DOHH2 (cell line): Measurements from ENCODE around the gene CACNA1F.

Experiments used
- EZH2phosphoT487 ChIP-seq: fragments of 200-600 bp; sonication (generic); IDR thresholded peaks from 2 replicates; pipeline ENCODE4 v1.6.1; 2017; ENCODE audit warnings: borderline replicate concordance, mild to moderate bottlenecking, antibody characterized with exemption, low read length, moderate library complexity, mixed read lengths
- TF ChIP-seq, protein P1 (sequence below): fragments of 200-600 bp; sonication (generic); IDR thresholded peaks from one replicate; pipeline ENCODE4 v1.5.1; 2014; ENCODE audit warnings: antibody characterized with exemption, mild to moderate bottlenecking, low read depth, low read length; ENCODE audit not compliant: poor library complexity, severe bottlenecking

DNA sequence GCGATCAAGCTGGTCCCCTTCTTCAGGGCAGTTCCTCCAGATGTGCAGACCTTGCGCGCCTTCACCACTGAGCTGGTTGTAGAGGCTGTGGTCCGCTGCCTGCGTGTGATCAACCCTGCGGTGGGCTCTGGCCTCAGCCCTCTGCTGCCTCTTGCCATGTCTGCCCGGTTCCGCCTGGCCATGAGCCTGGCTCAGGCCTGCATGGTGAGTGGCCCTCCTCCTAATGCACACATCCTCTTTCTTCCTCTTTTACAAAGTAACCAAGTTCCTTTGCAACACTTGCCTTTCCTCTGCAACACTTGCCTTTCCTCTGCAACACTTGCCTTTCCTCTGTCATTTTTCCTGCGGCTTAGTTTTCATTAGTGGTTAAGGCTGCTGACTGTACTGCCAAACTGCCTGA is 3.9 kb upstream of the CACNA1F start:
- TF ChIP-seq, protein P1, sequence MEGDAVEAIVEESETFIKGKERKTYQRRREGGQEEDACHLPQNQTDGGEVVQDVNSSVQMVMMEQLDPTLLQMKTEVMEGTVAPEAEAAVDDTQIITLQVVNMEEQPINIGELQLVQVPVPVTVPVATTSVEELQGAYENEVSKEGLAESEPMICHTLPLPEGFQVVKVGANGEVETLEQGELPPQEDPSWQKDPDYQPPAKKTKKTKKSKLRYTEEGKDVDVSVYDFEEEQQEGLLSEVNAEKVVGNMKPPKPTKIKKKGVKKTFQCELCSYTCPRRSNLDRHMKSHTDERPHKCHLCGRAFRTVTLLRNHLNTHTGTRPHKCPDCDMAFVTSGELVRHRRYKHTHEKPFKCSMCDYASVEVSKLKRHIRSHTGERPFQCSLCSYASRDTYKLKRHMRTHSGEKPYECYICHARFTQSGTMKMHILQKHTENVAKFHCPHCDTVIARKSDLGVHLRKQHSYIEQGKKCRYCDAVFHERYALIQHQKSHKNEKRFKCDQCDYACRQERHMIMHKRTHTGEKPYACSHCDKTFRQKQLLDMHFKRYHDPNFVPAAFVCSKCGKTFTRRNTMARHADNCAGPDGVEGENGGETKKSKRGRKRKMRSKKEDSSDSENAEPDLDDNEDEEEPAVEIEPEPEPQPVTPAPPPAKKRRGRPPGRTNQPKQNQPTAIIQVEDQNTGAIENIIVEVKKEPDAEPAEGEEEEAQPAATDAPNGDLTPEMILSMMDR, result no peak
- no peak for TF ChIP-seq EZH2phosphoT487
